Measurements from ENCODE around the gene MYLK3.

- TF ChIP-seq CTCF (IDR thresholded peaks at IDR 0.05) (no peak), POLR2A (IDR thresholded peaks at IDR 0.05) (no peak)
These were observed 15.0 kb upstream of the MYLK3 start for GRCh38 chr16:46763147-46763546.
